GM23338 (cell line): Measurements from ENCODE around the gene GSTA2. TPM values are rescaled to one million over a fixed set of nuclear protein-coding genes. Genes with fewer than 3 reads are reported as not detected.
A peak's percentile ranks its signal among the peaks of the same experiment; 100 is the strongest.

Source experiments
- ATAC-seq: fragments of 200-7000 bp; cut with Tn5 transposase; 3 replicates; pipeline ENCODE4 v1.9.1; 2020
- DNase-seq: peaks from one replicate; pipeline ENCODE4 v3.0.0-alpha.2; 2015; ENCODE audit warnings: low spot score
- H2AFZ ChIP-seq: fragments of 200-600 bp; sonication (generic); 2 replicates; pipeline ENCODE4 v1.8.0; 2016; ENCODE audit warnings: antibody characterized with exemption, mild to moderate bottlenecking, moderate library complexity
- H3F3A ChIP-seq: fragments of 200-600 bp; sonication (generic); replicated peaks from 2 replicates; pipeline ENCODE4 v1.8.0; 2017; ENCODE audit warnings: antibody characterized with exemption, mixed run types, low read depth
- H3K27ac ChIP-seq: fragments of 200-600 bp; sonication (generic); 2 replicates; pipeline ENCODE4 v1.6.1; 2016; ENCODE audit warnings: low read depth
- H3K27me3 ChIP-seq: fragments of 200-600 bp; sonication (generic); 2 replicates; pipeline ENCODE4 v1.8.0; 2016; ENCODE audit warnings: mild to moderate bottlenecking, mixed run types, moderate library complexity; ENCODE audit not compliant: insufficient read depth
- H3K36me3 ChIP-seq: fragments of 200-600 bp; sonication (generic); 2 replicates; pipeline ENCODE4 v1.8.0; 2016; ENCODE audit warnings: mild to moderate bottlenecking; ENCODE audit not compliant: insufficient read depth
- H3K4me1 ChIP-seq: fragments of 200-600 bp; sonication (generic); 2 replicates; pipeline ENCODE4 v1.8.0; 2016; ENCODE audit warnings: mild to moderate bottlenecking, moderate library complexity; ENCODE audit not compliant: insufficient read depth
- H3K4me2 ChIP-seq: fragments of 200-600 bp; sonication (generic); 2 replicates; pipeline ENCODE4 v1.7.1; 2017; ENCODE audit warnings: mixed run types
- H3K4me3 ChIP-seq: fragments of 200-600 bp; sonication (generic); 2 replicates; pipeline ENCODE4 v1.6.1; 2016; ENCODE audit warnings: mixed run types
- H3K79me2 ChIP-seq: fragments of 200-600 bp; sonication (generic); replicated peaks from 2 replicates; pipeline ENCODE4 v1.8.0; 2017; ENCODE audit warnings: mild to moderate bottlenecking; ENCODE audit not compliant: insufficient read depth
- H3K9me2 ChIP-seq: fragments of 200-600 bp; sonication (generic); 2 replicates; pipeline ENCODE4 v1.8.0; 2017; ENCODE audit not compliant: insufficient read depth
- H4K20me1 ChIP-seq: fragments of 200-600 bp; sonication (generic); replicated peaks from 2 replicates; pipeline ENCODE4 v1.8.0; 2017; ENCODE audit warnings: mild to moderate bottlenecking; ENCODE audit not compliant: insufficient read depth
- H3K27ac Mint-ChIP-seq: 2 replicates; pipeline ENCODE4 v1.8.0; 2020; ENCODE audit warnings: inconsistent platforms, mild to moderate bottlenecking, moderate library complexity, mixed read lengths
- H3K27me3 Mint-ChIP-seq: 3 replicates; pipeline ENCODE4 v1.8.0; 2022; ENCODE audit warnings: low read depth, mild to moderate bottlenecking, moderate library complexity, mixed read lengths, inconsistent platforms; ENCODE audit not compliant: insufficient read depth, poor library complexity
- H3K36me3 Mint-ChIP-seq: 3 replicates; pipeline ENCODE4 v1.8.0; 2021; ENCODE audit warnings: low read depth, mild to moderate bottlenecking, inconsistent platforms, moderate library complexity, mixed read lengths
- H3K4me1 Mint-ChIP-seq: 3 replicates; pipeline ENCODE4 v1.8.0; 2020; ENCODE audit warnings: mild to moderate bottlenecking, inconsistent platforms, mixed read lengths
- H3K4me3 Mint-ChIP-seq: 3 replicates; pipeline ENCODE4 v1.8.0; 2021; ENCODE audit warnings: moderate library complexity, mild to moderate bottlenecking, inconsistent platforms, mixed read lengths
- H3K9me3 Mint-ChIP-seq: 3 replicates; pipeline ENCODE4 v1.8.0; 2020; ENCODE audit warnings: moderate library complexity, mild to moderate bottlenecking, inconsistent platforms, mixed read lengths
- CTCF ChIP-seq, 2 experiments: fragments of 200-600 bp in 1 of 2; sonication (generic) in 1 of 2; conservative IDR thresholded peaks; 2 replicates each; pipeline versions ENCODE4 v1.5.1 to v1.6.1; 2016 to 2017; ENCODE audit warnings: antibody characterized with exemption in 2 of 2, low read depth in 2 of 2, mild to moderate bottlenecking in 2 of 2, moderate library complexity in 1 of 2
- ETS1 ChIP-seq: IDR thresholded peaks from 2 replicates; pipeline ENCODE4 v1.6.1; 2016; ENCODE audit warnings: antibody characterized with exemption
- EZH2 ChIP-seq: fragments of 200-600 bp; sonication (generic); IDR thresholded peaks from one replicate; pipeline ENCODE4 v1.8.0; 2017; ENCODE audit warnings: antibody characterized with exemption, mild to moderate bottlenecking, low read depth; ENCODE audit not compliant: unreplicated experiment
- EZH2phosphoT487 ChIP-seq: fragments of 200-600 bp; sonication (generic); IDR thresholded peaks from one replicate; pipeline ENCODE4 v1.8.1; 2018; ENCODE audit warnings: antibody characterized with exemption; ENCODE audit not compliant: unreplicated experiment
- JUNB ChIP-seq: IDR thresholded peaks from one replicate; pipeline ENCODE4 v1.6.1; 2016; ENCODE audit warnings: antibody characterized with exemption; ENCODE audit not compliant: unreplicated experiment
- POLR2AphosphoS5 ChIP-seq: IDR thresholded peaks from 2 replicates; pipeline ENCODE4 v1.6.1; 2016; ENCODE audit warnings: antibody characterized with exemption, low read depth
- STAT1 ChIP-seq: IDR thresholded peaks from one replicate; pipeline ENCODE4 v1.6.1; 2016; ENCODE audit warnings: antibody characterized with exemption; ENCODE audit not compliant: unreplicated experiment
- ZNF114 ChIP-seq: fragments of 250-450 bp; sonication (Bioruptor Pico); IDR thresholded peaks from 2 replicates; pipeline ENCODE4 v1.5.0; 2020; ENCODE audit warnings: mild to moderate bottlenecking, moderate library complexity
- ZNF331 ChIP-seq: fragments of 250-450 bp; sonication (Bioruptor Pico); IDR thresholded peaks from 2 replicates; pipeline ENCODE4 v1.5.0; 2020; ENCODE audit warnings: low read depth, mild to moderate bottlenecking, moderate library complexity
- polyA plus RNA-seq: library from polyadenylated mRNA; unstranded; fragments of >200 nt; fragmentation: Nextera tagmentation; extraction: Ambion mirVana; gene quantifications from 2 replicates; pipeline ENCODE4 v1.2.1, GENCODE V29; 2016
- total RNA-seq: library from RNA; depleted of rRNA; stranded (reverse); fragments of >200 nt; shearing (Covaris generic); gene quantifications from 2 replicates; pipeline ENCODE4 v1.2.3, GENCODE V29; 2014

Gene GSTA2
- total and polyA plus RNA-seq, 2 experiments from 2014 or later, result not detected

GRCh38 chr6:52788478-52788877 is 25.2 kb upstream of the GSTA2 start:
- Mint-ChIP-seq H3K4me3 (no peak overlapping the region), H3K4me1 (no peaks in the 10 kb centered on the region), H3K27me3 (peaks cover 8% of the 10 kb centered on the region), H3K27ac (no peak overlapping the region), H3K36me3 (peaks cover 10% of the 10 kb centered on the region; the same call in 2 of the 3 replicates), H3K9me3 (peaks cover 38% of the 10 kb centered on the region)
- Histone ChIP-seq H4K20me1 (no peaks in the 10 kb centered on the region), H3F3A (no peaks in the 10 kb centered on the region), H3K4me2 (no peak overlapping the region), H3K4me1 (no peaks in the 10 kb centered on the region), H3K27ac (no peak overlapping the region), H3K9me2 (no peaks in the 10 kb centered on the region), H3K4me3 (no peak overlapping the region), H3K27me3 (no peaks in the 10 kb centered on the region), H3K36me3 (no peaks in the 10 kb centered on the region), H2AFZ (peak overlapping the region; percentile 63; the same call in 1 of the 2 replicates), H3K79me2 (no peaks in the 10 kb centered on the region)
- DNase-seq (no peak), ATAC-seq (no peak)
- no peak for TF ChIP-seq ETS1

GRCh38 chr6:52787917-52788316 is 24.6 kb upstream of the GSTA2 start:
- DNase-seq, result no peak
- Histone ChIP-seq H3K79me2 (no peaks in the 10 kb centered on the region), H2AFZ (no peak overlapping the region), H3K27me3 (no peaks in the 10 kb centered on the region), H3K36me3 (no peaks in the 10 kb centered on the region), H4K20me1 (no peaks in the 10 kb centered on the region), H3K4me3 (no peak overlapping the region), H3K4me1 (no peaks in the 10 kb centered on the region), H3K9me2 (no peaks in the 10 kb centered on the region), H3K27ac (no peak overlapping the region), H3F3A (no peaks in the 10 kb centered on the region), H3K4me2 (no peak overlapping the region)
- H3K4me3 Mint-ChIP-seq, result no peak overlapping the region
- peaks cover 33% of the 10 kb centered on the region for H3K9me3 Mint-ChIP-seq
- H3K36me3 Mint-ChIP-seq, result peaks cover 6% of the 10 kb centered on the region; the same call in 2 of the 3 replicates
- no peak overlapping the region for H3K27ac Mint-ChIP-seq
- TF ChIP-seq CTCF (conservative IDR thresholded peaks at IDR 0.05; ENCODE audit: low read depth in 2 of 2) (no peak), ZNF331 (CRISPR knock-in tag) (no peak), ZNF114 (CRISPR knock-in tag) (no peak)
- peaks cover 8% of the 10 kb centered on the region for H3K27me3 Mint-ChIP-seq
- no peaks in the 10 kb centered on the region for H3K4me1 Mint-ChIP-seq
- no peak for ATAC-seq

GRCh38 chr6:52786249-52786956 is 23.1 kb upstream of the GSTA2 start:
- Histone ChIP-seq H3K9me2 (no peaks in the 10 kb centered on the region), H2AFZ (no peak overlapping the region), H3K4me2 (no peak overlapping the region), H3K27ac (no peak overlapping the region), H4K20me1 (no peaks in the 10 kb centered on the region), H3K4me3 (no peak overlapping the region), H3K4me1 (no peaks in the 10 kb centered on the region), H3K36me3 (no peaks in the 10 kb centered on the region), H3K27me3 (no peaks in the 10 kb centered on the region), H3F3A (no peaks in the 10 kb centered on the region), H3K79me2 (no peaks in the 10 kb centered on the region)
- DNase-seq (no peak), ATAC-seq (no peak)
- peaks cover 20% of the 10 kb centered on the region for H3K9me3 Mint-ChIP-seq
- peaks cover 2% of the 10 kb centered on the region for H3K27me3 Mint-ChIP-seq
- H3K27ac Mint-ChIP-seq, result no peak overlapping the region
- no peak overlapping the region for H3K4me3 Mint-ChIP-seq
- H3K36me3 Mint-ChIP-seq, result no peaks in the 10 kb centered on the region; the same call in 2 of the 3 replicates
- no peaks in the 10 kb centered on the region for H3K4me1 Mint-ChIP-seq
- TF ChIP-seq EZH2phosphoT487 (no peak), CTCF (conservative IDR thresholded peaks at IDR 0.05; ENCODE audit: low read depth in 2 of 2) (no peak), EZH2 (no peak), STAT1 (no peak), JUNB (no peak), POLR2AphosphoS5 (no peak)
